ENCODE measurements around the gene ABCD2. TPM values are rescaled to one million over a fixed set of nuclear protein-coding genes. Genes with fewer than 3 reads are reported as not detected.

The ABCD2 gene
- total RNA-seq, 2 experiments from 2014 or later: 30.8 TPM

Other genes starting within 250 kb of the ABCD2 start
- 10 to 100 TPM; 19.6 to 21.4 TPM for gene KIF21A, start 176.7 kb downstream of the ABCD2 start, total RNA-seq

All from activated naive CD8-positive, alpha-beta T cell treated with anti-CD3 and anti-CD28 coated beads, Interleukin-2, amount 10 ng/mL, durations not matched to agents 7 days and 5 days (primary cell).